HAP-1 (cell line): Measurements from ENCODE around the gene SP110.
"Not testable (repeated sequence)": the region's sequence is repeated elsewhere in the genome, so short reads cannot be mapped to it uniquely, and the experiment has no call there.

Experiments used
- DNase-seq, 2 experiments: peaks; one replicate each; pipeline ENCODE4 v3.0.0-alpha.2; 2016 to 2020; ENCODE audit warnings: low spot score in 2 of 2
- H3K27me3 ChIP-seq: fragments of 250-450 bp; sonication (Bioruptor Pico); 2 replicates; pipeline ENCODE4 v1.5.1; 2020; ENCODE audit warnings: low read depth, mild to moderate bottlenecking, moderate library complexity
- H3K36me3 ChIP-seq: fragments of 250-450 bp; sonication (Bioruptor Pico); replicated peaks from 2 replicates; pipeline ENCODE4 v1.5.1; 2020; ENCODE audit warnings: mild to moderate bottlenecking
- H3K4me1 ChIP-seq: fragments of 250-450 bp; sonication (Bioruptor Pico); 2 replicates; pipeline ENCODE4 v1.5.1; 2020; ENCODE audit warnings: mild to moderate bottlenecking
- H3K4me3 ChIP-seq: fragments of 250-450 bp; sonication (Bioruptor Pico); 2 replicates; pipeline ENCODE4 v1.5.1; 2020; ENCODE audit warnings: mild to moderate bottlenecking, moderate library complexity
- H3K9me3 ChIP-seq: fragments of 250-450 bp; sonication (Bioruptor Pico); 2 replicates; pipeline ENCODE4 v1.5.1; 2020; ENCODE audit warnings: mild to moderate bottlenecking, moderate library complexity
- in situ Hi-C: fragments of 300-500 bp; cut with MboI; formaldehyde crosslinking; loops from 3 replicates; pipeline ENCODE4 v1.14.3; 2020; ENCODE audit warnings: low sequenced_read_pairs, inconsistent platforms, mixed read lengths

The SP110 gene

DNA sequence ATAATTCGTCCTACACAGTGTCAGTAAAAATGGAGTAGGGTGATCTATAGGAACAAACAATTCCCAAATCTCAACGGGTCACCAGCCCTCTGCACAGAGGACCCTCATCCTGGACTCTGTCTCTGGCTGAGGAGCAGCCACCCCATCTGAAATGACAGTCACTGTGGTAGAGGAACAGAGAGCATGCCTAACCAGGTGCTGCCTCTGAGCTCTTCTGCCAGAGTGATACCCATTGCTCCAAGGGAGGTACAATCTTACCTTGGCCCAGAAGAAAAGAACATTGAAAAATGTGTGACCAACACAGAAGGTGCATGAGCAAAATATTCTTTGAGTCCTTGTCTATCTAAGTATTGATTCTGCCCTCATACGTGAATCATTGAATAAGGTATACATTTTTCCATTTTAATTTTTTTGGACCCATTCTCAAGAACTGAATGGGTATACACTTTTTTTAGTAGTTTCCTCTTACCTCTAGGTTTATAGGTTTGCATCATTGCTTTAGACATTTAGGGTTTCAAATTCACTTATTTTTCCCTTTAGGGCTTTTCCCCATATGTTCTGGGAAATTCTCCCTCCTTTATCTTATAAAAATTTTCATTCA lies 14.4 kb upstream of the SP110 start:
- in situ Hi-C loops, result no loop called here
- no peaks in the 10 kb centered on the region for H3K9me3 ChIP-seq
- no peak overlapping the region for H3K4me3 ChIP-seq
- H3K4me1 ChIP-seq, result no peaks in the 10 kb centered on the region
- H3K27me3 ChIP-seq, result no peaks in the 10 kb centered on the region
- H3K36me3 ChIP-seq, result no peaks in the 10 kb centered on the region
- DNase-seq, result no peak

DNA sequence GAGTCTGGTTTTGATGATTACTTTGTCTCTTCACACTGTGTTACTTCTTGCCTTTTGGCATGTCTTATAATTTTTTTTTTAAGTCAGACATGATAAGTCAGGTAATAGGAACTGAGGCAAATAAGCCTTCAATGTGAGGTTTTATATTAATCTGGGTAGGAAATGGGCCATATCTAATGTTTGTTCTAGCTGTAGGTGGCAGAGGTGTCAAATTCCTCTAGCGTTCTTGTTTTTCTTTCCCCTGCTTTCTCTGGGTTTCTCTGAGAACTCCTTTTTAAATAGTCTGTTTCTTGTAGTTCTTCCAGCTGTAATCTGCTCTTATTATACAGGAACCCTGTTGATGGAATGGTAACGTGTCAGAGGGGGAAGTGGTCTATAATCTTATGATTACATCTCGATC lies 11.5 kb upstream of the SP110 start:
- in situ Hi-C loops, result no loop called here
- Histone ChIP-seq H3K4me1 (no peaks in the 10 kb centered on the region), H3K9me3 (no peaks in the 10 kb centered on the region), H3K4me3 (no peak overlapping the region), H3K36me3 (no peaks in the 10 kb centered on the region), H3K27me3 (no peaks in the 10 kb centered on the region)
- no peak for DNase-seq

DNA sequence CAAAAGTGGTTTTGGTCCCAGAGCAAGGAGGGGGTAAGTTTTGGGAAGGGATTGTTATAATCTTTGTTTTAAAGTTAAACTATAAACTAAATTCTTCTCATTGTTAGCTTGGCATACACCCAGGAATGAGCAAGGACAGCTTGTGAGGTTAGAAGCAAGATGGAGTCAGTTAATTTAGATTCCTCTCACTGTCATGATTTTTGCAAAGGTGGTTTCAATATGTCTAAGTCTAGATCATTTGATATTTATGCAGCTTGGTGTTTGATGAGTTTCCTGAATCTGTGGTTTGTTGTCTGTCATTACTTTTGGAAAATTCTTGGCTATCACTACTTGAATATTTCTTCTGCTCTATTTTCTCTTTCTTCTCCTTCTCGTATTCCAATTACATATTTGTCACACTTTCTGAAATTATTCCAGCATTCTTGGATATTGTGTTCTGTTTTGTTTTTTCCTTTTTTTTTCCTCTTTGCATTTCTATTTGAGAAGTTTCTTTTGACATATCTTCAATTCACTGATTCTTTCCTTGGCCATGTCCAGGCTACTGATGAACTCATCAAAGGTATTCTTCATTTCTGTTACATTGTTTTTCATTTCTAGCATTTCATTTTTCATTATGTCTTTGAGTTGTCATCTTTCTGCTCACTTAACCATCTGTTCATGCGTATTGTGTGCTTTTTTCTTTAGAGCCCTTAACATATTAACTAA lies 10.9 kb upstream of the SP110 start:
- DNase-seq, result no peak

DNA sequence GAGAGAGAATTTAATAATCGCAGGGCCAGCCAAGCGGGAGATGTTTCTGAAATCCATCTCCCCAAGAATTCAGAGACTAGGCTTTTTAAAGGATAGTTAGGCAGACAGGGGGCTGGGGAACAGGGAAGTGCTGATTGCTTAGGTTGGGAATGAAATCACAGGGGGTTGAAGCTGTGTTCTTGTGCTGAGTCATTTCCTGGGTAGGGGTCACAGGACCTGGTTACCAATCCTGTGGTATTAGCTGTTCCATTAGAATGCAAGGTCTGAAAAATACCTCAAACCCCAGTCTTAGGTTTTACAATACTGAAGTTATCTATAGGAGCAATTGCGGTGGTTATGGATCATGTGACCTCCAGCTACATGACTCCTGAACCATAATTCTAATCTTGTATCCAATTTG lies 10.3 kb upstream of the SP110 start:
- DNase-seq, result no peak
- Histone ChIP-seq H3K36me3 (no peaks in the 10 kb centered on the region), H3K27me3 (no peaks in the 10 kb centered on the region), H3K4me1 (no peaks in the 10 kb centered on the region), H3K4me3 (no peak overlapping the region), H3K9me3 (no peaks in the 10 kb centered on the region)
- in situ Hi-C loops, result no loop called here

More for the DNA sequence above, 10.9 kb upstream of the SP110 start:
- H3K27me3 ChIP-seq, result no peaks in the 10 kb centered on the region
- H3K9me3 ChIP-seq, result no peaks in the 10 kb centered on the region
- in situ Hi-C loops, result no loop called here
- H3K36me3 ChIP-seq, result no peaks in the 10 kb centered on the region
- H3K4me3 ChIP-seq, result no peak overlapping the region
- H3K4me1 ChIP-seq, result no peaks in the 10 kb centered on the region

DNA sequence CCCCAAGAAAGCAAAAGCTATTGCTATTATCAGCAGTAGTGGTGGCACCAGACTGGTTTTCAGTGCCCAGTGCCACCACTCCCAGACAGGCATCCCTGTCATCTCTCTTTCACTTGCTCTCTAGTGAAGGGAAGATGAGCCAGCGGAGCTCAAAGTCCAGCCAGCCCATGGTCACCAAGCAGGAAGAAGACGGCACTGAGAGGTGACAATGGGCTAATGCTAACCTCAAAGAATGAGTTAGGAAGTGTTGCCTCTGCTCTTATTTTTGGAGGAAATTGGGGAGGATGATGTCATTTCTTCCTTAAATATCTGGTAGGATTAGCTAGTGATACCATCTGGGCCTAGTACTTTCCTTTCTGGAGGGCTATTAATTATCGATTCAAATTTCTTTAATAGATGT lies 7.4 kb upstream of the SP110 start:
- Histone ChIP-seq H3K9me3 (no peaks in the 10 kb centered on the region), H3K4me1 (no peaks in the 10 kb centered on the region), H3K4me3 (no peak overlapping the region), H3K27me3 (no peaks in the 10 kb centered on the region), H3K36me3 (no peaks in the 10 kb centered on the region)
- in situ Hi-C loops, result no loop called here
- DNase-seq, result no peak

DNA sequence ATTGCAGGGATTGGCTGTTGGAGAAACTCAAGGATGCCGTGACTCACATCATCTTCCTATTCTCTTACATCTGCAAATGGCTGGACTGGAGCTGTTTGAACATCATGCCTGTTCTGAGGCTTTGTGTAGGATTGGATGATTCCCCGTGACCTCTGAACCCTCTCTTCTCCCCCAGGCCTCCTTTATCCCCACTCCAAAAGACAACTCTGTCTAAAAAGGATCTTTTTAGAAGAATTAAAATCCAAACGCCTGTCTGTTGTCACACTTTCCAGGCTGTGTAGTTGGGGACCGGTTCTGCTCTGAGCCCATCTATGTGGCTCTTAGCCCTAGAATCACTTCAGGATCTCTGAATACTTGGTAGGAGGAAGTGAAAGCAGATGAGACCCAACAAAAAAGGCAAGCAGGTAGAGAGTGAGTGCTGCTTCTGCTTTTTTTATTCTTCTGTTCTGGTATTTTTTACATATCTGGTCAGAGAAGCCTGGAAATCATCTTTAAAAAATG lies 6.3 kb upstream of the SP110 start:
- H3K27me3 ChIP-seq, result no peaks in the 10 kb centered on the region
- DNase-seq, result no peak
- H3K4me3 ChIP-seq, result no peak overlapping the region
- no peaks in the 10 kb centered on the region for H3K36me3 ChIP-seq
- no peaks in the 10 kb centered on the region for H3K4me1 ChIP-seq
- no peaks in the 10 kb centered on the region for H3K9me3 ChIP-seq
- in situ Hi-C loops, result no loop called here

DNA sequence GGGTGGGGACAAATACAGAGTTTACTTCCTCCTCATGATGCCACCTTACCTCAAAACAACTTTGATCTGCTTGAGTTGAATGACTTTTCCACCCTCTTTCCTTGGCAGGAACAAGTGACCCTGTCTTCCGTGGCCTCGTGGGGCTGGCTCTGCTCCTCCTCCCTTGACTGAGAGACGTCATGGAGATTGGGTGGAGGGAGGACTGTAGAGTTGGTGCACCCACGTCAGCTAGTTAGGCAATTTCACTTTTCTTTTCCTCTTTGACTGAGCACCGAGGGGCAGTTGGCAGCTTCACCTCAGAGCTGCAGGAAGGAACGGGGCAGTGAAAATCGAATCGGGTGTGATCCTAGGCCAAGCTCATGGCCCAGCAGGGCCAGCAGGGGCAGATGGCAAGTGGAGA lies 5.7 kb upstream of the SP110 start, which contains the start of gene SP140:
Gene SP140, plus strand, starts transcription at position 251 of the 400 bp plus-strand sequence. Its CDS starts 109 bp downstream, at position 360.
- no peaks in the 10 kb centered on the region for H3K36me3 ChIP-seq
- H3K27me3 ChIP-seq, result no peaks in the 10 kb centered on the region
- H3K4me3 ChIP-seq, result no peak within 1 kb of the TSS
- H3K4me1 ChIP-seq, result no peaks in the 10 kb centered on the region
- no peaks in the 10 kb centered on the region for H3K9me3 ChIP-seq
- in situ Hi-C loops, result no loop called here
- DNase-seq, result no peak

DNA sequence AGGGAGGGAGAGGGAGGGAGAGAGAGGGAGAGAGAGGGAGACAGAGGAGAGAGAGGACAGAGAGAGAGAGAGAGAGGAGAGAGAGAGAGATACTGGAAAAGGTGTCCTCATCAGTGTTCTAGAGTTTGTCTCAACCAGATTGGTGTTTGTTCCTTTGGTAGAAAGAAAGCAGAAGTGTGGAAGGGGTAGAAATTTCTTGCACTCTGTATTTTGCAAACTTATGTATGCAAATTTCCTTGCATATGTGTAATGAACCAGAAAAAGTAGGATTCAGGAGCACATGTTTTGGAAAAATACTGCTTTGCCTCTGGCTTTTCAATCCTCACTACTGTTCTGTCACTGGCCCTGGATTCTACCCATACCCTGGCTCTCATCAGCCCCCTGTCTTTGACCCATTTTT lies 4.7 kb upstream of the SP110 start:
- Histone ChIP-seq H3K4me3 (no peak overlapping the region), H3K27me3 (no peaks in the 10 kb centered on the region), H3K4me1 (peaks cover 2% of the 10 kb centered on the region), H3K36me3 (no peaks in the 10 kb centered on the region), H3K9me3 (no peaks in the 10 kb centered on the region)
- in situ Hi-C loops, result no loop called here
- no peak for DNase-seq

DNA sequence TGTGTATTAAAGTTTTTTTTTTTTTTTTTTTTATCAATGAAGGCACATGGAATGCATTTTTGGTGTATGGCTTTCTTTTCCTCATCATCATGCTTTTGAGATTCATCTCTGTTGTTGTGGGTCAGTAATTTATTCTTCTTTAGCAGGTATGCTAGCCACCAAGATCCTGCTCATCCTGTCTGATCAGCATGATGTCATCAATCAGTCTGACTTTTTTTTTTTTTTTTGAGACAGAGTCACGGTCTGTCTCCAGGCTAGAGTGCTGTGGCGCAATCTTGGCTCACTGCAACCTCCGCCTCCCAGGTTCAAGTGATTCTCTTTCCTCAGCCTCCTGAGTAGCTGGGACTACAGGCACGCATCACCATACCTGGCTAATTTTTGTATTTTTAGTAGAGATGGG lies 3.0 kb upstream of the SP110 start:
- H3K4me1 ChIP-seq, H3K36me3 ChIP-seq, H3K27me3 ChIP-seq, DNase-seq, H3K9me3 ChIP-seq, H3K4me3 ChIP-seq, in situ Hi-C loops: not testable (repeated sequence)

DNA sequence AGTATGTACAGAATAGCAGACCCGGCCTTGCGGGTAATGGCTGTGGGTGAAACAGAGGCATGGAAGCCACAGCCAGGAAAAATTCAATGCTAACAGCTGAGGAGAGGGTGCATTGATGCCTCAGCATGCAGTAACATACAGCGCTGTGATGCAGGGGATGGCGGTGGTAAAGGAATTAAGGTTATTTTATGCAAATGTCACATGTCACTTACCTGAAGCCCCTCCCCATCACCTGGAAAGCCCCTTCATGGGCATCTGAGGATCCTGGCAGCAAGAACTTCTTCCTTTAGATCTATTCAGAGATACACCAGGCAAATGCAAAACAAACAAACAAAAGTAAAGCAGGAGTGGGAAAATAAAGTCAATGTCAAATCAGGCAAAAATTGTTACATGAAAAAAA lies 1.7 kb upstream of the SP110 start:
- H3K9me3 ChIP-seq, result no peaks in the 10 kb centered on the region
- in situ Hi-C loops, result no loop called here
- no peaks in the 10 kb centered on the region for H3K36me3 ChIP-seq
- DNase-seq, result no peak
- peaks cover 2% of the 10 kb centered on the region for H3K4me1 ChIP-seq
- H3K4me3 ChIP-seq, result no peak overlapping the region
- no peaks in the 10 kb centered on the region for H3K27me3 ChIP-seq

DNA sequence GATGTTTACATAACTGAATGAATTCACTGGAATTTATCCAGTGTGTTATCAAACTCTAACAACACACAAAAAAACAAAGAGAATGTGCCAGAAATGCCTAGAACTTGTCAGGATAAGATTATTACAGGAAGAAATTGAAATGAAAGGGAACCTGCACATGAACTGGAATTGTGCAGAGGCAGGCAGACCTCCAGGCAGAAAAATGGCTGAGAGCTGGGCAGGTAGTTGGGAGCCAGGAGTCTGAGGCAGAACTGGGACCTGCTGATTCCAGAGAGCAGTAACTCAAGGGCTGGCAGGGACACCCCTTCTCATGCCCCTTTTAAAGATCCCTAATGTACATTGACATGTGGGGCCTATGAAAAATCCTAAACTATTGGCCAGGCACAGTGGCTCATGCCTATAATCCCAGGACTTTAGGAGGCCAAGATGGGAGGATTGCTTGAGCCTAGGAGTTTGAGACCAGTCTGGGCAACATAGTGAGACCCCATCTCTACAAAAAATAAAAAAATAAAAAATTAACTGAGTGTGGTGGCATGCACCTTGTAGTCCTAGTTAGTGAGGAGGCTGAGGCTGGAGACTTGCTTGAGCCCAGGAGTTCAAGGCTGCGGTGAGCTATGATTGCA lies 674 bp upstream of the SP110 start:
- no peaks in the 10 kb centered on the region for H3K36me3 ChIP-seq
- H3K4me1 ChIP-seq, result peaks cover 2% of the 10 kb centered on the region
- no peaks in the 10 kb centered on the region for H3K27me3 ChIP-seq
- peak overlapping the region; percentile 41 for H3K4me3 ChIP-seq
- no peak for DNase-seq
- in situ Hi-C loops, result no loop called here
- no peaks in the 10 kb centered on the region for H3K9me3 ChIP-seq

DNA sequence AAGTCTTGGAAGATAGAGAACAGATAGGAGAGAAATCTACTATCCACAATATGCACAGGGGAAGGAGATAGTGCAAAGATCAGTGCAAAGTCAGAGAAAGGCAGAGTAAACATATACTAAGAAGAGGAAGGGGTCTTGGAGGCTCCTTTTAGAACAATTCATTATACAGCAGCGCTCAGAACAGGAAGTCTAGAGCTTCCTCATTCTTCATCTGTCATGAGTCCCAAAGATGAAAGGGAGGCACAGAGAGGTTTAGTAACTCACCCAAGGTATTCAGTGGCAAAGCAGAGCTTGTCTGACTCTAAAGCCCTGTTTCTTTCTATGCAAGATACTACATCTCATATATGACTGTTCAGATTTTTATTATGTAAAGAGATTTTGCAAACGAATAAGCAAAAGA lies 1.4 kb downstream of the SP110 start:
- Histone ChIP-seq H3K4me3 (no peak overlapping the region), H3K9me3 (no peaks in the 10 kb centered on the region), H3K4me1 (peaks cover 2% of the 10 kb centered on the region), H3K36me3 (no peaks in the 10 kb centered on the region), H3K27me3 (no peaks in the 10 kb centered on the region)
- DNase-seq, result no peak
- in situ Hi-C loops, result no loop called here

DNA sequence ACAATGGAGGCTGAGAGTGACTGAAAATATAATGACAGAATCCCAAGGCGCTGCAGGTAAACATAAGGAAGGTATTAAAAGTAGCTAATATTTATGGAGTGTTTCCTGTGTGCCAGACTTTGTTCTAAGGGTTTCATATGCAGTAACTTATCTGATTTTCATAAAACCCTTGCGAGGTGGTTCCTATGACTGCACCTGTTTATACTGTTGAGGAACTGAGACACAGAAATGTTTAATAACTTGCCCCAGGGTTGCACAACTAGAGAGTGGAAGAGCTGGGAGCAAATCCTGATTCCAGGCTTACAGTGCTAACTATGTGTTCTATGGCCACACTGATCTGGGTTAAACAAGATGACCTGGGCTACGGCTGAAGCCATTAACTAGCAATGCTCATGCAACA lies 2.4 kb downstream of the SP110 start:
- Histone ChIP-seq H3K36me3 (no peaks in the 10 kb centered on the region), H3K4me3 (no peak overlapping the region), H3K4me1 (peaks cover 2% of the 10 kb centered on the region), H3K27me3 (no peaks in the 10 kb centered on the region), H3K9me3 (no peaks in the 10 kb centered on the region)
- in situ Hi-C loops, result no loop called here
- no peak for DNase-seq

DNA sequence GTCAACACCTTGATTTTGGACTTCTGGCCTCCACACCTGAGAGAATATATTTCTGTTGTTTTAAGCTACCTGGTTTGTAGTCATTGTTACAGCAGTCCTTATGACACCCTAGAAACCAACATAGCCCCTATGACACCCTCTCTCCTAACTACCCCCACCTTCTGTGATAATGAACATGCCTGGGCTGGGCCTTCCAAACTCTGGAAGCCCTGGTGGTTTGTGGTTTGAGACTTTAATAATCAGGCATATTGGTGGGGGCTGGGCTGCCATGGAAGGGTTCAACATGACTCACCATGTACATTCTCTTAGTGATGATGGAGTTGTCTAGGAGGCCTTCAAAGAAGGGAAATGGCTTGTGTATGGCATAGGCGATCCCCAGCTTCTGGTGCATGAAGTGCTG lies 3.3 kb downstream of the SP110 start:
- Histone ChIP-seq H3K9me3 (no peaks in the 10 kb centered on the region), H3K27me3 (no peaks in the 10 kb centered on the region), H3K36me3 (no peaks in the 10 kb centered on the region), H3K4me1 (peaks cover 2% of the 10 kb centered on the region), H3K4me3 (no peak overlapping the region)
- in situ Hi-C loops, result no loop called here
- no peak for DNase-seq
